Neural cell (in vitro differentiated cells): ENCODE data around the gene GALNT2. TPM values are rescaled to one million over a fixed set of nuclear protein-coding genes. Genes with fewer than 3 reads are reported as not detected.

ENCODE experiments used
- H2AFZ ChIP-seq: fragments of 200-600, 300-800 bp; sonication (generic), shearing (Covaris generic); 2 replicates; pipeline ENCODE4 v1.6.0; 2014; ENCODE audit warnings: low read depth, mild to moderate bottlenecking, antibody characterized with exemption, low read length, moderate library complexity
- H3F3A ChIP-seq: fragments of 200-600 bp; shearing (Covaris generic); 2 replicates; pipeline ENCODE4 v1.6.1; 2016; ENCODE audit warnings: mild to moderate bottlenecking, moderate library complexity, mixed read lengths, antibody characterized with exemption, low read length; ENCODE audit not compliant: insufficient read depth, poor library complexity, severe bottlenecking
- H3K27ac ChIP-seq: fragments of 200-600, 300-800 bp; sonication (generic), shearing (Covaris generic); 2 replicates; pipeline ENCODE4 v1.5.1; 2014; ENCODE audit warnings: mild to moderate bottlenecking, low read length, moderate library complexity
- H3K27me3 ChIP-seq: fragments of 300-800, 200-600 bp; sonication (generic), shearing (Covaris generic); 2 replicates; pipeline ENCODE4 v1.6.0; 2014; ENCODE audit warnings: mild to moderate bottlenecking, low read depth, low read length, moderate library complexity; ENCODE audit not compliant: insufficient read depth
- H3K36me3 ChIP-seq: fragments of 300-800, 200-600 bp; sonication (generic), shearing (Covaris generic); 2 replicates; pipeline ENCODE4 v1.5.1; 2014; ENCODE audit warnings: mild to moderate bottlenecking, antibody characterized with exemption, low read length, moderate library complexity; ENCODE audit not compliant: insufficient read depth
- H3K4me2 ChIP-seq: fragments of 300-800, 200-600 bp; sonication (generic), shearing (Covaris generic); 2 replicates; pipeline ENCODE4 v1.6.0; 2014; ENCODE audit warnings: mild to moderate bottlenecking, low read length
- H3K4me3 ChIP-seq: fragments of 300-800, 200-600 bp; sonication (generic), shearing (Covaris generic); 2 replicates; pipeline ENCODE4 v1.5.1; 2014; ENCODE audit warnings: mild to moderate bottlenecking, low read length, moderate library complexity
- H3K79me2 ChIP-seq: fragments of 200-600 bp; shearing (Covaris generic); replicated peaks from 2 replicates; pipeline ENCODE4 v1.6.0; 2014; ENCODE audit warnings: mild to moderate bottlenecking, low read length, moderate library complexity; ENCODE audit not compliant: insufficient read depth
- H3K9ac ChIP-seq: fragments of 300-800, 200-600 bp; sonication (generic), shearing (Covaris generic); 2 replicates; pipeline ENCODE4 v1.6.1; 2016; ENCODE audit warnings: mild to moderate bottlenecking, low read length, mixed read lengths
- H3K9me2 ChIP-seq: fragments of 200-600 bp; shearing (Covaris generic); 2 replicates; pipeline ENCODE4 v1.6.1; 2016; ENCODE audit warnings: mild to moderate bottlenecking, low read length, mixed read lengths; ENCODE audit not compliant: insufficient read depth
- H3K9me3 ChIP-seq: fragments of 200-600, 300-800 bp; sonication (generic), shearing (Covaris generic); 2 replicates; pipeline ENCODE4 v1.6.1; 2016; ENCODE audit warnings: mild to moderate bottlenecking, mixed run types, low read length, moderate library complexity, mixed read lengths
- H4K20me1 ChIP-seq: fragments of 200-600 bp; shearing (Covaris generic); 2 replicates; pipeline ENCODE4 v1.6.1; 2016; ENCODE audit warnings: mild to moderate bottlenecking, mixed run types; ENCODE audit not compliant: insufficient read depth
- CTCF ChIP-seq: fragments of 450-650 bp; IDR thresholded peaks from 2 replicates; pipeline ENCODE4 v1.5.1; 2014; ENCODE audit warnings: antibody characterized with exemption, mild to moderate bottlenecking, moderate library complexity; ENCODE audit not compliant: poor library complexity, severe bottlenecking
- EP300 ChIP-seq: fragments of 450-650 bp; conservative IDR thresholded peaks from 2 replicates; pipeline ENCODE4 v1.6.1; 2014; ENCODE audit warnings: antibody characterized with exemption, mild to moderate bottlenecking, moderate library complexity; ENCODE audit not compliant: poor library complexity, severe bottlenecking
- EZH2 ChIP-seq: fragments of 200-600, 300-800 bp; shearing (Covaris generic), sonication (generic); IDR thresholded peaks from 2 replicates; pipeline ENCODE4 v1.6.1; 2014; ENCODE audit warnings: antibody characterized with exemption, low read length, borderline replicate concordance, mild to moderate bottlenecking; ENCODE audit not compliant: insufficient read depth, poor library complexity, severe bottlenecking
- MXI1 ChIP-seq: fragments of 450-650 bp; conservative IDR thresholded peaks from 2 replicates; pipeline ENCODE4 v1.6.1; 2014; ENCODE audit warnings: antibody characterized with exemption, mild to moderate bottlenecking; ENCODE audit not compliant: poor library complexity, severe bottlenecking
- POLR2AphosphoS5 ChIP-seq: IDR thresholded peaks from 2 replicates; pipeline ENCODE4 v1.6.1; 2012
- RAD21 ChIP-seq: fragments of 450-650 bp; conservative IDR thresholded peaks from 2 replicates; pipeline ENCODE4 v1.6.1; 2014; ENCODE audit warnings: antibody characterized with exemption, mild to moderate bottlenecking, moderate library complexity
- SMC3 ChIP-seq: fragments of 450-650 bp; conservative IDR thresholded peaks from 2 replicates; pipeline ENCODE4 v1.6.1; 2014; ENCODE audit warnings: antibody characterized with exemption, mild to moderate bottlenecking, moderate library complexity; ENCODE audit not compliant: poor library complexity
- TAF1 ChIP-seq: IDR thresholded peaks from 2 replicates; pipeline ENCODE4 v1.6.1; 2012; ENCODE audit warnings: low read depth
- polyA plus RNA-seq: library from polyadenylated mRNA; depleted of rRNA; stranded (reverse); fragments of >200 nt; gene quantifications from 2 replicates; pipeline ENCODE4 v1.2.3, GENCODE V29; 2014
- TF ChIP-seq, protein P1 (sequence below): IDR thresholded peaks from 2 replicates; pipeline ENCODE4 v1.6.1; 2012; ENCODE audit warnings: borderline replicate concordance

The GALNT2 gene
- polyA plus RNA-seq, 1 donor from 2014 or later = 38.8 TPM

GRCh38 chr1:230243583-230244353 is 176.7 kb downstream of the GALNT2 start:
- Histone ChIP-seq H3K79me2 (no peaks in the 10 kb centered on the region), H3K4me2 (no peak overlapping the region), H3F3A (no peaks in the 10 kb centered on the region), H3K4me3 (no peak overlapping the region), H3K27ac (no peak overlapping the region), H3K9ac (no peak overlapping the region), H4K20me1 (no peaks in the 10 kb centered on the region), H3K36me3 (peaks cover 7% of the 10 kb centered on the region), H3K9me3 (no peaks in the 10 kb centered on the region), H3K27me3 (no peaks in the 10 kb centered on the region), H2AFZ (no peak overlapping the region), H3K9me2 (no peaks in the 10 kb centered on the region)
- TF ChIP-seq CTCF (no peak), POLR2AphosphoS5 (no peak), EZH2 (no peak), SMC3 (no peak), RAD21 (no peak), MXI1 (no peak), TAF1 (no peak), EP300 (no peak)
- TF ChIP-seq, protein P1, sequence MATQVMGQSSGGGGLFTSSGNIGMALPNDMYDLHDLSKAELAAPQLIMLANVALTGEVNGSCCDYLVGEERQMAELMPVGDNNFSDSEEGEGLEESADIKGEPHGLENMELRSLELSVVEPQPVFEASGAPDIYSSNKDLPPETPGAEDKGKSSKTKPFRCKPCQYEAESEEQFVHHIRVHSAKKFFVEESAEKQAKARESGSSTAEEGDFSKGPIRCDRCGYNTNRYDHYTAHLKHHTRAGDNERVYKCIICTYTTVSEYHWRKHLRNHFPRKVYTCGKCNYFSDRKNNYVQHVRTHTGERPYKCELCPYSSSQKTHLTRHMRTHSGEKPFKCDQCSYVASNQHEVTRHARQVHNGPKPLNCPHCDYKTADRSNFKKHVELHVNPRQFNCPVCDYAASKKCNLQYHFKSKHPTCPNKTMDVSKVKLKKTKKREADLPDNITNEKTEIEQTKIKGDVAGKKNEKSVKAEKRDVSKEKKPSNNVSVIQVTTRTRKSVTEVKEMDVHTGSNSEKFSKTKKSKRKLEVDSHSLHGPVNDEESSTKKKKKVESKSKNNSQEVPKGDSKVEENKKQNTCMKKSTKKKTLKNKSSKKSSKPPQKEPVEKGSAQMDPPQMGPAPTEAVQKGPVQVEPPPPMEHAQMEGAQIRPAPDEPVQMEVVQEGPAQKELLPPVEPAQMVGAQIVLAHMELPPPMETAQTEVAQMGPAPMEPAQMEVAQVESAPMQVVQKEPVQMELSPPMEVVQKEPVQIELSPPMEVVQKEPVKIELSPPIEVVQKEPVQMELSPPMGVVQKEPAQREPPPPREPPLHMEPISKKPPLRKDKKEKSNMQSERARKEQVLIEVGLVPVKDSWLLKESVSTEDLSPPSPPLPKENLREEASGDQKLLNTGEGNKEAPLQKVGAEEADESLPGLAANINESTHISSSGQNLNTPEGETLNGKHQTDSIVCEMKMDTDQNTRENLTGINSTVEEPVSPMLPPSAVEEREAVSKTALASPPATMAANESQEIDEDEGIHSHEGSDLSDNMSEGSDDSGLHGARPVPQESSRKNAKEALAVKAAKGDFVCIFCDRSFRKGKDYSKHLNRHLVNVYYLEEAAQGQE = no peak

DNA sequence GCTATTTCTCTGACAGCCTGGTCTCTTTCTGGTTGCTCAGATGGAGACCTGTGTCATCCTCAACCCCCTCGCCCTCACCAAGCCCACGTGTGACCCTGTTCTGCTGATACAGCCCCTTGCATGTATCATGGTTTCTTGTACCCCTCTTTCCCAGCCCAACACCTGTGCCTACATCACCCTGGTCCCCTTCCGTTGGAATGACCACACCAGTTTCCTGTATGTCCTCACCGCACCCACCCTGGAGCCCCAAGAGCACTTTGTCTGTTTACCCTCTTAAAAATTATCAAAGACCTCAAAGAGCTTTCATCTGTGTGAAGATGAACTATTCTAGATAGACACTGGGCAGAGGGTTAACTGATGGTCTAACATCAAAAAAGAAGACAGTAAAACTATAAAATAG is 179.5 kb downstream of the GALNT2 start:
- H3K79me2 ChIP-seq = no peaks in the 10 kb centered on the region
- H3F3A ChIP-seq = no peaks in the 10 kb centered on the region
- H3K27me3 ChIP-seq = no peaks in the 10 kb centered on the region
- TF ChIP-seq EZH2 (no peak), TAF1 (no peak), SMC3 (no peak), POLR2AphosphoS5 (no peak), MXI1 (no peak), RAD21 (no peak), EP300 (no peak), CTCF (no peak)
- TF ChIP-seq, protein P1 = no peak
- no peak overlapping the region for H3K4me3 ChIP-seq
- no peak overlapping the region for H2AFZ ChIP-seq
- no peaks in the 10 kb centered on the region for H3K9me2 ChIP-seq
- no peak overlapping the region for H3K4me2 ChIP-seq
- no peak overlapping the region for H3K9ac ChIP-seq
- H3K9me3 ChIP-seq = no peaks in the 10 kb centered on the region
- H4K20me1 ChIP-seq = no peaks in the 10 kb centered on the region
- no peak overlapping the region for H3K27ac ChIP-seq
- peaks cover 7% of the 10 kb centered on the region for H3K36me3 ChIP-seq
